ENCODE measurements around the gene TCAP.
A peak's percentile ranks its signal among the peaks of the same experiment; 100 is the strongest.

Gene TCAP

GRCh38 chr17:39667945-39668924 is 3.1 kb downstream of the TCAP start, which contains the start of gene PNMT:
PNMT (plus strand) TSS chr17:39668453; CDS start chr17:39668476, 23 bp downstream.
- TF ChIP-seq MAX (IDR thresholded peaks at IDR 0.05) (no peak), RAD21 (IDR thresholded peaks at IDR 0.05; ENCODE audit: low read depth) (no peak; the same call in 1 of the 2 replicates), EGR1 (IDR thresholded peaks at IDR 0.05) (no peak)

GRCh38 chr17:39669897-39670735 is 5.0 kb downstream of the TCAP start:
- TF ChIP-seq USF1 (IDR thresholded peaks at IDR 0.05) (no peak), RAD21 (IDR thresholded peaks at IDR 0.05; ENCODE audit: low read depth) (no peak), CEBPB (IDR thresholded peaks at IDR 0.05) (no peak), EP300 (IDR thresholded peaks at IDR 0.05; ENCODE audit: borderline replicate concordance) (no peak), ZBTB7A (IDR thresholded peaks at IDR 0.05; ENCODE audit: low read depth) (no peak), MAX (IDR thresholded peaks at IDR 0.05) (no peak), EGR1 (IDR thresholded peaks at IDR 0.05) (no peak), TCF12 (IDR thresholded peaks at IDR 0.05; ENCODE audit: low read depth) (no peak), NFIC (IDR thresholded peaks at IDR 0.05) (no peak), REST (IDR thresholded peaks at IDR 0.05; ENCODE audit: low read depth) (no peak), TEAD4 (IDR thresholded peaks at IDR 0.05) (no peak), FOXM1 (IDR thresholded peaks at IDR 0.05; ENCODE audit: borderline replicate concordance, low read depth) (no peak), CREB1 (IDR thresholded peaks at IDR 0.05; ENCODE audit: low read depth) (no peak)

GRCh38 chr17:39670746-39671145 is 5.6 kb downstream of the TCAP start:
- TF ChIP-seq TCF12 (IDR thresholded peaks at IDR 0.05; ENCODE audit: low read depth) (no peak), CREB1 (IDR thresholded peaks at IDR 0.05; ENCODE audit: low read depth) (no peak), REST (IDR thresholded peaks at IDR 0.05; ENCODE audit: low read depth) (no peak), EGR1 (IDR thresholded peaks at IDR 0.05) (no peak), FOXM1 (IDR thresholded peaks at IDR 0.05; ENCODE audit: borderline replicate concordance, low read depth) (no peak), TEAD4 (IDR thresholded peaks at IDR 0.05) (no peak), NFIC (IDR thresholded peaks at IDR 0.05) (no peak), EP300 (IDR thresholded peaks at IDR 0.05; ENCODE audit: borderline replicate concordance) (no peak), TAF1 (IDR thresholded peaks at IDR 0.05; ENCODE audit: low read depth) (no peak), YY1 (IDR thresholded peaks at IDR 0.05; ENCODE audit: low read depth) (no peak), CEBPB (IDR thresholded peaks at IDR 0.05) (no peak)

- TF ChIP-seq RAD21 (IDR thresholded peaks at IDR 0.05; ENCODE audit: low read depth) (peak; percentile 85), TCF12 (IDR thresholded peaks at IDR 0.05; ENCODE audit: low read depth) (no peak), ZBTB7A (IDR thresholded peaks at IDR 0.05; ENCODE audit: low read depth) (peak; percentile 97), FOXM1 (IDR thresholded peaks at IDR 0.05; ENCODE audit: borderline replicate concordance, low read depth) (no peak), EGR1 (IDR thresholded peaks at IDR 0.05) (no peak)
These were observed 6.7 kb downstream of the TCAP start for GRCh38 chr17:39671651-39672521.
